Testis (tissue), 2 donors: ENCODE data around the gene GP2.

Experiments
- CTCF ChIP-seq, 3 experiments: fragments of 450-650 bp in 2 of 3; fragments of 200-600 bp in 1 of 3; sonication (generic) in 1 of 3; IDR thresholded peaks; one replicate each; pipeline ENCODE4 v1.5.1; 2016 to 2019; ENCODE audit warnings: antibody characterized with exemption in 3 of 3, mild to moderate bottlenecking in 2 of 3, moderate library complexity in 1 of 3
- POLR2A ChIP-seq: fragments of 450-650 bp; IDR thresholded peaks from one replicate; pipeline ENCODE4 v1.6.1; 2017; ENCODE audit warnings: antibody characterized with exemption, mild to moderate bottlenecking, moderate library complexity

- TF ChIP-seq CTCF (IDR thresholded peaks at IDR 0.05), result no peak
- no peak for TF ChIP-seq POLR2A
These were observed 19.5 kb downstream of the GP2 start for GRCh38 chr16:20307791-20308190.
